Brain microvascular endothelial cell (primary cell): ENCODE measurements around the gene FAHD2B.
"Not testable (repeated sequence)": the region's sequence is repeated elsewhere in the genome, so short reads cannot be mapped to it uniquely, and the experiment has no call there.

Experiments
- DNase-seq: peaks from one replicate; pipeline ENCODE4 v3.0.0-alpha.2; 2020
- H3K27ac ChIP-seq: fragments of 250-450 bp; sonication (Bioruptor Pico); 2 replicates; pipeline ENCODE4 v1.5.1; 2020; ENCODE audit warnings: mild to moderate bottlenecking, moderate library complexity
- H3K27me3 ChIP-seq: fragments of 250-450 bp; sonication (Bioruptor Pico); replicated peaks from 2 replicates; pipeline ENCODE4 v1.5.1; 2020; ENCODE audit warnings: mild to moderate bottlenecking
- H3K36me3 ChIP-seq: fragments of 250-450 bp; sonication (Bioruptor Pico); replicated peaks from 2 replicates; pipeline ENCODE4 v1.5.1; 2020; ENCODE audit warnings: mild to moderate bottlenecking
- H3K4me3 ChIP-seq: 2 replicates; pipeline ENCODE4 v1.5.1; 2011; ENCODE audit warnings: low read depth, mild to moderate bottlenecking, control low read depth, low read length, moderate library complexity
- CTCF ChIP-seq: IDR thresholded peaks from 2 replicates; pipeline ENCODE4 v1.5.1; 2011; ENCODE audit warnings: low read depth, mild to moderate bottlenecking, moderate library complexity, low read length, control low read depth, inconsistent platforms; ENCODE audit errors: missing control alignments
- in situ Hi-C: cut with HindIII; loops from 2 replicates; pipeline ENCODE4 v1.10.0; 2017; ENCODE audit warnings: low sequenced_read_pairs, low pct_ligation_motif_present

Gene FAHD2B

GRCh38 chr2:97094772-97095611 lies at the start of gene FAHD2B:
TSS of gene FAHD2B (minus strand) at chr2:97094882. CDS start at chr2:97091706, 3,176 bp downstream.
- in situ Hi-C loops, H3K27me3 ChIP-seq, H3K36me3 ChIP-seq, H3K27ac ChIP-seq: not testable (repeated sequence)
- peak within 1 kb of the TSS; percentile 24 for H3K4me3 ChIP-seq
- peak; percentile 21 for DNase-seq

GRCh38 chr2:97144016-97144415 lies 49.3 kb upstream of the FAHD2B start:
- H3K27ac ChIP-seq, H3K36me3 ChIP-seq, in situ Hi-C loops, DNase-seq, H3K27me3 ChIP-seq, H3K4me3 ChIP-seq: not testable (repeated sequence)

- H3K36me3 ChIP-seq, in situ Hi-C loops, H3K27ac ChIP-seq, H3K4me3 ChIP-seq, DNase-seq, H3K27me3 ChIP-seq: not testable (repeated sequence)
Observed at GRCh38 chr2:97129090-97129489, 34.4 kb upstream of the FAHD2B start.

GRCh38 chr2:97113882-97114255 lies 19.2 kb upstream of the FAHD2B start:
- H3K27me3 ChIP-seq, H3K27ac ChIP-seq, in situ Hi-C loops, DNase-seq, H3K36me3 ChIP-seq: not testable (repeated sequence)
- peak overlapping the region; percentile 71 for H3K4me3 ChIP-seq

- peak; percentile 42 for TF ChIP-seq CTCF
- H3K27ac ChIP-seq, result peak within 1 kb of the TSS; percentile 70
- H3K4me3 ChIP-seq, result peak within 1 kb of the TSS; percentile 71
- H3K27me3 ChIP-seq, in situ Hi-C loops, H3K36me3 ChIP-seq: not testable (repeated sequence)
- DNase-seq, result peak; percentile 69
Observed at GRCh38 chr2:97113050-97113881, 18.6 kb upstream of the FAHD2B start, which contains the start of gene ANKRD36. TSS of gene ANKRD36 (plus strand) at chr2:97113153. CDS start at chr2:97113740, 587 bp downstream.

- TF ChIP-seq CTCF, result peak; percentile 68
- Histone ChIP-seq H3K4me3 (peak overlapping the region; percentile 69), H3K27ac (peak overlapping the region; percentile 70)
- H3K36me3 ChIP-seq, in situ Hi-C loops, H3K27me3 ChIP-seq: not testable (repeated sequence)
- peak; percentile 76 for DNase-seq
Observed at GRCh38 chr2:97112320-97113049, 17.8 kb upstream of the FAHD2B start.

- H3K27ac ChIP-seq, H3K4me3 ChIP-seq, H3K27me3 ChIP-seq, in situ Hi-C loops, H3K36me3 ChIP-seq, DNase-seq: not testable (repeated sequence)
Observed at GRCh38 chr2:97111246-97111645, 16.6 kb upstream of the FAHD2B start.

GRCh38 chr2:97106878-97107277 lies 12.2 kb upstream of the FAHD2B start:
- H3K4me3 ChIP-seq, H3K27ac ChIP-seq, H3K27me3 ChIP-seq, H3K36me3 ChIP-seq, DNase-seq, in situ Hi-C loops: not testable (repeated sequence)

GRCh38 chr2:97098786-97099372 lies 4.2 kb upstream of the FAHD2B start:
- H3K4me3 ChIP-seq, in situ Hi-C loops, H3K27me3 ChIP-seq, H3K36me3 ChIP-seq, DNase-seq, H3K27ac ChIP-seq: not testable (repeated sequence)
